ENCODE results near the gene SH3D21.

The SH3D21 gene

DNA sequence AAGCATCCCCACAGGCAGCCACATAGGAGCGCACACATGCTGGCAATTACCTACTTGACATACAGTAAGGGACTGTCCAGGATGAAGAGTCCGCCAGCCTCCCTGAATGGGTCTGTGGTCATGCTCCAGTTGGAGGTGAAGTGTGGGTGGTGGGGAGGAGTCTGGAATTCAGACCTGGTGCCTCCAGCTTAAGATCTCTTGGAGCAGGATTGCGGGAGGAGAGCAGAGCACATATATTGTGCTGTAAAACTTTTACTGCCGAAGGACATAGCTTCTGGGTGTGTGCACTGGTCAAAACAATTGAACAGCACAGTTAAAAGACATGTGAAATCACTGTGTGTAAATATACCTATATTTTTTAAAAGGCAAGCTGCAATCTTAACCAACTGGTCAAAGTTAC, 61.6 kb downstream of the SH3D21 start:
- no peaks in the 10 kb centered on the region for H3K9me3 ChIP-seq (ENCODE audit: control insufficient read depth, insufficient read depth, low read depth, low read length)
- no peak overlapping the region for H3K4me3 ChIP-seq (ENCODE audit: low read depth, low read length)
- H3K27ac ChIP-seq (ENCODE audit: extremely low read depth, low read depth, low read length), result no peak overlapping the region
- ChIA-PET POLR2A (interaction anchor here (0.9 kb wide), 1 partner anchor 17 kb away, joined by 3 read pairs; no protein-coding TSS in a partner anchor), CTCF (interaction anchor here (0.9 to 3.8 kb wide), 19 partner anchors 11 to 218 kb away, joined by 3 to 23 read pairs (median 6); partner anchors contain the start of genes EVA1B, LSM10, STK40 and TRAPPC3)
- TF ChIP-seq ZNF426 (tag by site-specific recombination; IDR thresholded peaks at IDR 0.05) (no peak), ZNF148 (tag by site-specific recombination; IDR thresholded peaks at IDR 0.05; ENCODE audit: borderline replicate concordance) (no peak), ZNF600 (tag by site-specific recombination; IDR thresholded peaks at IDR 0.05) (no peak), PRDM2 (tag by site-specific recombination; IDR thresholded peaks at IDR 0.05; ENCODE audit: borderline replicate concordance) (no peak), EGR2 (tag by site-specific recombination; IDR thresholded peaks at IDR 0.05; ENCODE audit: low read depth) (peak; percentile 28; the same call in 1 of the 2 replicates), ZNF670 (tag by site-specific recombination; IDR thresholded peaks at IDR 0.05; ENCODE audit: low read depth) (no peak), ZNF214 (tag by site-specific recombination; IDR thresholded peaks at IDR 0.05; ENCODE audit: borderline replicate concordance) (no peak)
- H3K4me1 ChIP-seq (ENCODE audit: control insufficient read depth, insufficient read depth, low read length), result 0 out of 2 replicates have a peak, but pooled peaks cover 2% of the 10 kb centered on the region
- peaks cover 0 to 22% of the 10 kb centered on the region in 2 experiments; a peak in 2 of 3 replicates for H3K36me3 ChIP-seq (ENCODE audit: control insufficient read depth in 2 of 2, insufficient read depth in 1 of 2, low read length in 2 of 2)

DNA sequence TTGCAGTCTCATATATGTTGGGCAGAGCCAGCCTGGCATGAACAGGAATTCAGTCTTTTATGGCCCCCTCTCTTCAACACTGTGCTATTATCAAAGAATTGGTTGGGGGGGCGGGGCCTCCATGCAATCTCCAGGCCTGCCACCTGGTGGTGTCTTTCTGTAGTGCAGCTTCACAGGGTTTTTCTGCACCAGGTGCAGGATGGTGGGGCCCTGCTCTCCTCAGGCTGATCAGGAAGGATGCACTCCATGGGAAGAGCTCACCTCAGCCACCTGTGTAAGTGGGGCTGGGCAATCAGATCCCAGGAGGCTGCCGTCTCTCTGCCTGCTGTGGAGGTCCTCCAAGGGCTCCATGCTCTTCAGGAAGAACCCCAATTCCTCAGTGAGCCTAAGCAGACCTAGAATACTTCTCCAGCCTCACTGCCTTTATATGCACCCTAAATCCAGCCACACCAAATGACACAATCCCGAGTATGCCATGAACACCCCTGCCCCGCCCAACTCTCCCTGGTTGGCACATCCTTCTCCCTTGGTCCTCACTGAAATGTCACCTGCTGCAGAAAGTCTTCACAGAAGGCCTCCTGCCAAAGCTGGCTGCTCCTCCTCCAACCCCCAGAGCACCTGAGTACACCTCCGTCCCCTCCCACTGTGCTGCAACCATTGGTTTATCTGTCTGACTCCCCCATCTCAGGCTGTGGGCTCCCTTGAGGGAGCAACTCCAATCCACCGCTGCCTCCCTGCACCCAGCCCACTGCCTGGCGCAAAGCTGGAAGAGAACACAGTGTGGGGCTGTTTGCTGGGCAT, 63.1 kb downstream of the SH3D21 start:
- Histone ChIP-seq H3K9me3 (ENCODE audit: control insufficient read depth, insufficient read depth, low read depth, low read length) (no peaks in the 10 kb centered on the region), H3K4me1 (ENCODE audit: control insufficient read depth, insufficient read depth, low read length) (peaks cover 12% of the 10 kb centered on the region), H3K36me3 (ENCODE audit: control insufficient read depth in 2 of 2, insufficient read depth in 1 of 2, low read length in 2 of 2) (peaks cover 0 to 22% of the 10 kb centered on the region in 2 experiments; a peak in 2 of 3 replicates), H3K27ac (ENCODE audit: extremely low read depth, low read depth, low read length) (no peak overlapping the region), H3K4me3 (ENCODE audit: low read depth, low read length) (no peak overlapping the region)
- CTCF ChIA-PET, result interaction anchor here (0.5 to 3.8 kb wide), 34 partner anchors 9 to 632 kb away, joined by 3 to 23 read pairs (median 4); partner anchors contain the start of genes EVA1B, STK40 and TRAPPC3
- POLR2A ChIA-PET, result interaction anchor here (1.4 to 2.6 kb wide), 2 partner anchors 15 to 17 kb away, joined by 5 to 11 read pairs; no protein-coding TSS in a partner anchor
- TF ChIP-seq ZNF768 (tag by site-specific recombination; IDR thresholded peaks at IDR 0.05) (no peak), ZNF416 (tag by site-specific recombination; IDR thresholded peaks at IDR 0.05) (no peak), ZBTB44 (tag by site-specific recombination; IDR thresholded peaks at IDR 0.05) (no peak), PRDM2 (tag by site-specific recombination; IDR thresholded peaks at IDR 0.05; ENCODE audit: borderline replicate concordance) (no peak)
- TF ChIP-seq, protein P1, sequence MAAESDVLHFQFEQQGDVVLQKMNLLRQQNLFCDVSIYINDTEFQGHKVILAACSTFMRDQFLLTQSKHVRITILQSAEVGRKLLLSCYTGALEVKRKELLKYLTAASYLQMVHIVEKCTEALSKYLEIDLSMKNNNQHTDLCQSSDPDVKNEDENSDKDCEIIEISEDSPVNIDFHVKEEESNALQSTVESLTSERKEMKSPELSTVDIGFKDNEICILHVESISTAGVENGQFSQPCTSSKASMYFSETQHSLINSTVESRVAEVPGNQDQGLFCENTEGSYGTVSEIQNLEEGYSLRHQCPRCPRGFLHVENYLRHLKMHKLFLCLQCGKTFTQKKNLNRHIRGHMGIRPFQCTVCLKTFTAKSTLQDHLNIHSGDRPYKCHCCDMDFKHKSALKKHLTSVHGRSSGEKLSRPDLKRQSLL (tag by site-specific recombination; IDR thresholded peaks at IDR 0.05), result no peak
- TF ChIP-seq, protein P2, sequence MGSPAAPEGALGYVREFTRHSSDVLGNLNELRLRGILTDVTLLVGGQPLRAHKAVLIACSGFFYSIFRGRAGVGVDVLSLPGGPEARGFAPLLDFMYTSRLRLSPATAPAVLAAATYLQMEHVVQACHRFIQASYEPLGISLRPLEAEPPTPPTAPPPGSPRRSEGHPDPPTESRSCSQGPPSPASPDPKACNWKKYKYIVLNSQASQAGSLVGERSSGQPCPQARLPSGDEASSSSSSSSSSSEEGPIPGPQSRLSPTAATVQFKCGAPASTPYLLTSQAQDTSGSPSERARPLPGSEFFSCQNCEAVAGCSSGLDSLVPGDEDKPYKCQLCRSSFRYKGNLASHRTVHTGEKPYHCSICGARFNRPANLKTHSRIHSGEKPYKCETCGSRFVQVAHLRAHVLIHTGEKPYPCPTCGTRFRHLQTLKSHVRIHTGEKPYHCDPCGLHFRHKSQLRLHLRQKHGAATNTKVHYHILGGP (tag by site-specific recombination; IDR thresholded peaks at IDR 0.05), result no peak

All from HEK293 (cell line).